Measurements from ENCODE around the gene FAM83G.
"Not testable (repeated sequence)": the region's sequence is repeated elsewhere in the genome, so short reads cannot be mapped to it uniquely, and the experiment has no call there.

The FAM83G gene

GRCh38 chr17:19022128-19022527 is 17.6 kb upstream of the FAM83G start:
- DNase-seq = no peak

GRCh38 chr17:19021622-19022083 is 17.1 kb upstream of the FAM83G start:
- peak; percentile 52 for DNase-seq

- not testable (repeated sequence) for DNase-seq
Observed at GRCh38 chr17:19021011-19021621, 16.6 kb upstream of the FAM83G start.

GRCh38 chr17:19020016-19020415 is 15.5 kb upstream of the FAM83G start:
- no peak for DNase-seq

- DNase-seq = no peak
Observed at GRCh38 chr17:19019041-19019941, 14.7 kb upstream of the FAM83G start.

- DNase-seq = no peak
Observed at GRCh38 chr17:19018600-19018950, 14.0 kb upstream of the FAM83G start.

- DNase-seq = no peak
Observed at GRCh38 chr17:19017804-19018599, 13.4 kb upstream of the FAM83G start.

- no peak for DNase-seq
Observed at GRCh38 chr17:19017401-19017800, 12.8 kb upstream of the FAM83G start.

- no peak for DNase-seq
Observed at GRCh38 chr17:19016881-19017280, 12.3 kb upstream of the FAM83G start.

GRCh38 chr17:19016297-19016696 is 11.7 kb upstream of the FAM83G start:
- no peak for DNase-seq

GRCh38 chr17:19015428-19015827 is 10.9 kb upstream of the FAM83G start:
- no peak for DNase-seq

GRCh38 chr17:19014628-19015215 is 10.2 kb upstream of the FAM83G start:
- DNase-seq = no peak

GRCh38 chr17:19013806-19014627 is 9.5 kb upstream of the FAM83G start:
- no peak for DNase-seq

GRCh38 chr17:19013226-19013625 is 8.7 kb upstream of the FAM83G start:
- no peak for DNase-seq

GRCh38 chr17:19012171-19013080 is 7.9 kb upstream of the FAM83G start:
- DNase-seq = no peak

- DNase-seq = no peak
Observed at GRCh38 chr17:19011581-19011980, 7.0 kb upstream of the FAM83G start.

GRCh38 chr17:19010729-19011505 is 6.4 kb upstream of the FAM83G start:
- DNase-seq = no peak

- DNase-seq = no peak
Observed at GRCh38 chr17:19009970-19010369, 5.4 kb upstream of the FAM83G start.

- DNase-seq = no peak
Observed at GRCh38 chr17:19006698-19007097, 2.1 kb upstream of the FAM83G start.

- no peak for DNase-seq
Observed at GRCh38 chr17:19005789-19006430, 1.3 kb upstream of the FAM83G start.
